ENCODE measurements around the gene RALB. TPM values are rescaled to one million over a fixed set of nuclear protein-coding genes. Genes with fewer than 3 reads are reported as not detected.

The RALB gene
- total RNA-seq, 1 donor from 2014 or later, result 235 TPM

Other genes with a start within 250 kb of the RALB start
- gene EPB41L5, start 239.8 kb upstream of the RALB start, total RNA-seq, result 30.2 and 30.8 TPM in 2 replicates
- gene TMEM185B, start 29.5 kb upstream of the RALB start, total RNA-seq, result 33.7 and 36.4 TPM in 2 replicates
- gene INHBB, start 93.3 kb downstream of the RALB start, total RNA-seq, result 8.5 and 11.8 TPM in 2 replicates

Data from dermis blood vessel endothelial cell (primary cell).